GM12865 (cell line): ENCODE results near the gene ANP32A.
A peak's percentile ranks its signal among the peaks of the same experiment; 100 is the strongest.

Source experiments
- DNase-seq: peaks from one replicate; pipeline ENCODE4 v3.0.0; 2010; ENCODE audit warnings: low read depth
- H3K4me3 ChIP-seq: 2 replicates; pipeline ENCODE4 v1.5.1; 2011; ENCODE audit warnings: mild to moderate bottlenecking, low read depth, low read length, control low read depth
- CTCF ChIP-seq: IDR thresholded peaks from 2 replicates; pipeline ENCODE4 v1.5.1; 2011; ENCODE audit warnings: low read length, control low read depth, low read depth, inconsistent platforms; ENCODE audit not compliant: insufficient read depth; ENCODE audit errors: missing control alignments

Gene ANP32A

GRCh38 chr15:68798346-68799094 lies 22.2 kb downstream of the ANP32A start:
- no peak for DNase-seq
- TF ChIP-seq CTCF, result no peak
- H3K4me3 ChIP-seq, result no peak overlapping the region

- no peak overlapping the region for H3K4me3 ChIP-seq
- peak; percentile 38 for DNase-seq
- TF ChIP-seq CTCF, result no peak
These were observed 22.9 kb downstream of the ANP32A start for GRCh38 chr15:68797599-68798345.

GRCh38 chr15:68797191-68797590 lies 23.5 kb downstream of the ANP32A start:
- no peak overlapping the region for H3K4me3 ChIP-seq
- peak; percentile 76 for DNase-seq
- no peak for TF ChIP-seq CTCF

- DNase-seq, result no peak
- peak overlapping the region; percentile 18 for H3K4me3 ChIP-seq
- TF ChIP-seq CTCF, result no peak
These were observed 24.1 kb downstream of the ANP32A start for GRCh38 chr15:68796576-68796975.

- DNase-seq, result peak; percentile 82
- TF ChIP-seq CTCF, result no peak
- peak overlapping the region; percentile 4 for H3K4me3 ChIP-seq
These were observed 25.3 kb downstream of the ANP32A start for GRCh38 chr15:68795298-68795848.

GRCh38 chr15:68794863-68795262 lies 25.8 kb downstream of the ANP32A start:
- no peak for DNase-seq
- TF ChIP-seq CTCF, result no peak
- peak overlapping the region; percentile 4 for H3K4me3 ChIP-seq
